HG03175 (cell line): ENCODE data around the gene MIB2.

Source experiments
- ATAC-seq: cut with Tn5 transposase; IDR thresholded peaks from one replicate; pipeline ENCODE4 v1.9.1; 2021; ENCODE audit warnings: mild to moderate bottlenecking, moderate library complexity; ENCODE audit not compliant: unreplicated experiment

Gene MIB2

DNA sequence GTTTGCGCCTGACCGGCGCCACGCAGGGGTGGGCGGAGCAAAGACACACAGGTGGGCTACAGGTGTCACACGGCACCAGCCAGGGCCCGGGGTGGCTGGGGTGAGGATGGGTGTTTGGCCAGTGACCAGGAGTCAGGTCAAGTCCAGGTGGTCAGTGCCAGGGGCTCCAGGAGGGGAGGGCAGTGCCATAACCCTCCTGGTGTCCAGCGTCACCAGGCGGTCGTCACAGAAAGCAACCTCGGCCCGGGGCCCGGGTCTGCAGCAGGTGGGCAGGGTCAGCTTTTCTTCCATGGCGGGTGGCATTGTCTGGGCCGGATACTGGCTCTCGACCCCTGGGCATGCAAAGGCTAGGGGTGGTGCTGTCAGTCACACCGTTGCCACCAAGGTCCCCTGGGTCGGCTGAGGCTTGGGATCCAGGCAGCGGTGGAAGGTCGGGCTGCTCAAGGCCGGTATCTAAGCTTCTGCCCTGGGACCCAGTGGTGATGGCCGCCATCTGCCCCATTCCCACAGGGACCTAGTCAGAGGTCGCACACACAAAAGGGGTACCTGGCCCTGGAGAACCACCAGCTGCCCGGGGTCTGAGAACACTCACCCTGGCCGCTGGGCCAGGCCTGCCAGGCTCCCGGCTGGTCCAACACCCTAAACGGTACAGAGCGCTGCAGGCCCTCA lies 17.1 kb upstream of the MIB2 start:
- ATAC-seq = no peak

DNA sequence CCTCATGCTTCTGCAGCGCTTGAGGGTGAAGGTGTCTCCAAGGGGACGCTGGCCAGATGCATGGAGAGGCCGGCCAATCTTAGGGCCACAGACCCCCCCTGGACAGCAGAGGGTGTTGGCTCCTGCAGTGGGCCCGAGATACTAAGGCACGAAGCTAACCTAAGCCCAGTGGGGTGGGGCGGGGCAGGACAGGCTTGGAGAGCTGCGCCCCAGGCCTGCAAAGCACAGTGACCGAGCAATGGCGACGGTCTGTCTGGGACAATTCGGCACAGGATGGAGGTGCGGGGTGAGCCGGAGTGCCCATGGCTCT lies 16.6 kb upstream of the MIB2 start:
- no peak for ATAC-seq

DNA sequence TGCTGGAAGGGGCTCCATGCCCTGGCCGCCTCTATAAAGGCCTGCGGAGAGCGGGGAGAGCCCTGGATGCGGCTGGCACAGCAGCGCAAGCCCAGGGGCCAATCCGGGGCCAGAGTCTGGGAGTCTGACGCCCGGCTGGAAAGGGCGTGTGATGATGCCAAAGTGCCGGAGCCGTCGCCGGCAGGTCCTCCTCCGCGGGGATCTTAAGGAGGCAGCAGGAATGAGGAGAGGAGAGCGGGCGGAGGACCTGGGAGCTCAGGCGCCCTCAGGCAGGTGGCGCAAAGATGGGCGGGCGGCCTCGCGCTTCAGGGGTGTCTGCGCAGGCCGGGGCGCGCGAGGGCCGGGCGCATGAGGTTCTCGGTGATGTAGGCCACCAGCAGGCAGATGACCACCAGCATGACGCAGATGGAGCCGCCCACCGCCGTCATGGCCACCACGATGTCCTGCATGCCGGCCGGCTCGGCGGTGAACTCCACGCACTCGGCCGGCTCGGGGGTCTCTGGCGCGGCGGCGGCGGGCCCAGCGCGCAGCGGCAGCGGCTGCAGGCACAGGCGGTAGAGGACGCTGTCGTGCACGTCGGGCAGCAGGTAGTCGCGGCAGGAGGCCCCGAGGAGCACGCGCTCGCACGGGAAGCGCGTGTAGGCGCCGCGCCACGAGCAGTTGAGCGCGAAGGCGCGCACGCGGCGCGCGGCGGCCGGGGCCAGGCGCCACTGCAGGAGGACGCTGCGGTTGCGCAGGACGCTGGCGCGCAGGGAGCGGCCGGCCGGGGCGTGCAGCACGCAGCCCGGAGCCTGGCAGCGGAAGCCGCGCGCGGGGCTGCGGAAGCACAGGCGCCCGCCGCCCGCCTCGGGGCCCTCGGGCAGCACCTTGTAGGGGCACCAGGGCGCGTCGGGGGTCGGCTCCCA lies 16.0 kb upstream of the MIB2 start:
- no peak for ATAC-seq

DNA sequence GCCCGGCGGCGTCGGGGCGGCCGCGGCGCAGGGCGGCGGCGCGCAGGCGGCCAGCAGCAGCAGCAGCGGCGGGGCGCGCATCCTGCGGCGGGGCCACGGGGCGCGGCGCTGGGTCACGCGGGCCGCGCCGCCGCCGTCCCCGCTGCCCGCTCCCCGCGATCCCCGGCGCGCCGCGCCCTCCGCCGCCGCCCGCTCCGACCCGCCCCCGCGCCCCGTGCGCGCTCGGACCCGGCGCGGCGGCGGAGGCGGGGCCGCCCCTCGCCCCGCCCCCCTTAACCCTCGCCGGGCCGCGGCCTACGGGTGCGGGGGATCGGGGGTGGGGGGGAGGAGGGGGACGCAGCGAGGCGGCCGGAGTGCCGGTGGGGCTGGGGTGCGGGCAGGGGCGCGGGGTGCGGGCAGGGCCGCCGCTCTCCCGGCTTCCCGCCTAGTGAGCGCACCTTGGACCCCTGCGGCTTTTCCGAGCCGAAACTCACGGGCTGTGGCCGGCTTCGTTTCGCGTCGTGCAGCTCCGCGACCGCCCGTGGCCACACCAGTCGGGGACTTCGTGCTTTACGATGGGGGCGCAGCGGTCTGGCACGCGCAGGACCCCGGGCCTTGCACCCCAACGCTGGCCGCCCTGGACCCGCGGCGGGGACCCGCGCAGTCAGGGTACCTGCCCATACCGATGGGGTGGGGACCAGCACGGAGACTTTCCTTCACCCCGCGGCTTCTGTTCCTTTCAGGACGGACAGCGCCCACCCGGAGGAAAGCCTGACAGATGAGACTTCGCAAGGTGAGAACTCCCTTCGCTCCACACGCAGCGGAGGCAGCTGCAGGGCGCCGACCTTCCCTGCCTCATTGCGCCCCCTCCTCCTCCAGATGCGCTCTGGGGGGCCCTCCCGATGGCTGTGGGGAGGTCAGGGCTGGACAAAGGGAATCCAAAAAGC lies 15.1 kb upstream of the MIB2 start, which contains the start of gene FNDC10:
FNDC10 (minus strand) TSS at position 201 of the 926 bp plus-strand sequence; CDS start at position 81, 120 bp downstream.
- no peak for ATAC-seq

DNA sequence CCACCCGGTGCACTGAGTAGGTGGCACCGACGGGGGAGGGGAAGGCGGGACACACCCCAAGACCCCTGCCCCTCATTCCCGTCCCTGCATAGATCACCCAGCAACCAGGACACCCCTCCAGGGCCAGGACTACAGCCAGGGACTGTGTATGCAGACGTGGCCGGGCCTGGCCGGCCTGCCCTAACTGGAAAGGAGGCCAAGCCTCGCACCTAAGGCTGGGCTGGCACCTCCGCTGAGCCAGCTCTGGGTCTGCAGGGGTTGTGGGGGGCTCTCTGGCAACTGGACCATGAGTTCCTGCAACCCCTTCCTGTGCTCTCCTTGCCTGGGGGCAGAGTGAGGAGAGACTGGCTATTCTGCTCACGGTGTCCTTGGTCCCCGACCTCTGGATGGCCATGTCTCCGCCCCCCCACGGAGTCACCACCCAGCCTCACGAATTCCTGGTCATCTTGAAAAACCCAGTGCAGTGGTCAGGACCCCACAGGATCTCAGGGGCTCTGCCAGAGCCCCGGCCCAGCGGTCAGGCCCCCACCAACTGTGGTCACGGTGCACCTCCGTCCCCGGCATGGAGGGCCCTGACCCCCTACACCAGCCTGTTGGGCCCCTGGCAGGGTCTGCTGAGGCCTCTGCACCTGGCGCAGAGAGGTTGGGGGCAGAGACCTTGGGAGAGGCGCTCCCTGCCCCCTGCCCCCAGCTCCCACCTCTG lies 14.3 kb upstream of the MIB2 start:
- ATAC-seq = no peak

DNA sequence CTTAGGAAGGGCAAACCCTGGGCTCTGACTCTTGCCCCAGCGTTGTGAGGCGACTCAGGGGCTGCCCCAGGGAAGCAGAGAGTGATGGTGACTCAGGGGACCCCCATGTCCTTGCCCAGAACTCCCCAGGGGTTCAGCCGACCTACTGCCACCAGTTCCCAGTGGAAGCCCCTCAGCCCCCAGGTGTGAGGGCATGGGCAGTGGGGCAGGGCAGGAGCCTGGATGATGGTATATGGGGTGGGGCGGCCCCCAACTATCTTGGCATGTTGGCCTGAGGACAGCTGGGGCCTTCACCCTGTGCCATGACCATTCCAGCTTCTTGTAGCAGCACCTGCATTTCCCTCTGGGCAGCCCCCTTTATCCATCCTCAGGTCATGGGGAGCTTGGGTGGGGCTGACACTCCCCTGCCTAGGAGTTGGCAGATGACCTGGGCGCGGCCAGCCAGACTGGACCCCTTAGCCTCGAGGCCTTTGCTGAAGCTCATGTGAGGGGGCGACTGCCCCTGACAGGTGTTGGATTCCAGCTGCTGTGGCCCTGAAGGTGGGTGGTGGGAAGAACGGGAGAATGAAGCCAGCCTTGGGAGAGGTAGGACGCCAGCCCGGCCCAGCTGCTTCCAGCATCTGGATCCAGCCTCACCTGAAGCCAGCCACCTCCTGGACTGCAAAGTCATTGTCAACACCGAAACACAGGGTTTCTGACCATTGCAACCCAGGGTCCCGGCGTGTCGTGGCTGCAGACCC lies 13.6 kb upstream of the MIB2 start:
- ATAC-seq = no peak

DNA sequence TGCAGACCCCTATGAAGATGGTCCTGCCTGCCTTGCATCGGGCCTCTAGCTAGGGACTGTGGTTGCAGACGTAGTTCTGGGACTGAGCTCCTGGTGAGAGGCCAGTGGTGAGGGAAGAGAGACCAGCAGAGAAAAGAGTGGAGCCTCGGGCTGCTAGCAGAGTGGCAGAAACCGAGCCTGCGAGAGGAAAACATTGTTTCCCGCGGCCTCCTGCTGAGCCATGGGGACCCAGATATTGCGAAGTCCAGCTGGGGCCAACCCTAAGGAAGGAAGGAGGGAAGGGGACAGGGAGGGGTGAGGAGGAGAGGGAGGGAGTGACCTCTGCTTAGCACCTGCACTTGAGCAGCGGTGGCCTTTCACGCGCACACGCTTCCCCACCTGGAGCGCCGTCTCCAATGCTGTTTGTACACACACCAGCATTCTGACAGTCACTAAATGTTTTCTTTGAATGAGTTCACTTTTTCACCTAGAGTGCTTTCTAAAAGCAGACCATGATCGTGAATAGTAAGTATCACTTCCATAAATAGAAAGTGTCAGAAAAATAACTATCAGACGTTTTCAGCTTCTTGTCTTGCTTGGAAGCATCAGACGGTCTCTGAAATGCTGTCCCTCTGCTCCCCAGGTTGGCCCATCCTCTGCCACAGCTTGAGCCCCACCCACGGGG lies 12.9 kb upstream of the MIB2 start:
- no peak for ATAC-seq

DNA sequence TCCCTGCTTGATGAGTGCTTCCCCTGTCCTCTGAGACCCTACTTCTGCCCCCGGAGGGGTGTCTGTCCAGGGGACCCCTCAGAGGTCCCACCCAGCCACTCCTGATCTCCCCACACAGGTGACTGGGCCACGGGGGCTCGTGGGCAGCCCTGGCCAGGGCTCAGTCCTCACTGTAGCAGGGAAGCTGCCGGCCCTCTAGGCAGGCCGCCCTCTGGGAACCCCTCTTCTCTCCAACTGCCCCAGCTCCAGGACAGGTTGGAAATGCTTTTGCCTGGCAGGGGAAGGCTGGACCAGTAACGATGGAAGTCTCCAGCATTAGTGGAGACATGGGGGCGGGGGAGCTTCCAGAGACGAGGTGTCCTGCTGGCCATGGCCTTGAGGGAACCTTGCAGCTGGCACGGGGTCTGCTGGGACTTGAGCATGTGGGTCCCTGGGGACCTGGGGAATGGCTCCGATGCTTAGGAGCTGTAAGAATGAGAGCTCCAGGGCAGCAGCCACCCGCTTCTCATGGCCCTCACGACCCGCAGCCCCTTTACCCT lies 12.3 kb upstream of the MIB2 start:
- ATAC-seq = no peak

DNA sequence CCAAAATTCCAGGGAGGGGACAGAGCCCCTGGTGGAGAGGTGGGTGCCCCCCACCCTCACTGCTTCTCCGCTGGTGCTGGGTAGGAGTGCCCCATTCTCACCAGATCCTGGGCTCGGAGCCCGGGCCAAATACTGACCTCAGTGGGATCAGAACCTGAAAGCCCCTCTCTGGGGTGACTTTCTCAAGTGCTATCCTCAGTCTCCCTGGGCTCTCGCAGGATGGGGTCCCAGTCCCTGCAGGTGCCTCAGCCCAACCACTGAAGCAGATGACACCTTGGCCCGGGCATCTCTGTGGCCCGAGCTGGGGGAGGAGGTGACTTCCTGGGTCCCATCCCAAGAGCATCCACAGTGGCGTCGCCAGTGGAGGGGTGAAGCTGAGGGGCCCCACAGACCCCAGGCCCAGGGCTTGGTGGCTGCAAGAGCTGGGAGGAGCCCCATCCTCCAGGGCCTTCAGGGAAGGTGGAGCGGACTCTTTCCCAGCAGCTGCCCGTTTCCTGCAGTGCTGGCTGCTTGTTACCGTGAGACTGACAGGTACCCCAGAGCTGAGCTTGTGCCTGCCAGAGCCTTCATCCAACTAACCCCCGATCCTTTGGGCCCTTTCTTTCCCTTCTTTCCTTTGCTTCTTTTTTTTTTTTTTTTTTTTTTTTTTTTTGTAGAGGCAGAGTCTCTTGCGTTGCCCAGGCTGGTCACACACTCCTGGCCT lies 11.5 kb upstream of the MIB2 start:
- ATAC-seq = no peak

DNA sequence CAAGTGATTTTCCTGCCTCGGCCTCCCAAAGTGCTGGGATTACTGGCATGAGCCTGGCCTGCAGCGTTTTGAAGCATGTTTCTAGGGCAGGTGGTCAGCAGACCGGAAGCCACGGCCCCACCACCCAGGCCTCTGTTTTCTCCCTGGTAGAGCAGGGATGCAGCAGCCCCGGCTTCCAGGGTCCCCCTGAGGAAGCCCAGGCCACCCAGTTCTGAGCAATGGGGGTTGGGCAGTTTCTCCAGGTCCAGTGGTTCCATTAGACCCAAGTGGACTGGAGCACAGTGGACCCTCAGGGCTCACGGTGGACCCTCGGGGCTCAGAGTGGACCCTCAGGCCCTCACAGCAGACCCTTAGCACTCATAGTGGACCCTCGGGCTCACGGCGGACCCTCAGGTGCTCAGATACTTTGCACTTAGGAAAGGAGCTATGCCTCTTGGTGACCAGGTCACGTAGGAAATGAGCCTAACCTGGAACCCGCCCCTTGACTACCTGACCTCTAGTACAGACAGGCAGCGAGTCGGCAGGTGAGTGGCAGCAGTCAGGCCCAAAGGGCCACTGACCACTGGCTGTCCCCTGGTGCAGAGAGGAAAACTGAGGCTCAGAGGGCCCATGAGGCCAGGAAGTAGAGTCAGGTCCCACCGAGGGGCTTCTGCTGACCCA lies 10.8 kb upstream of the MIB2 start:
- no peak for ATAC-seq

DNA sequence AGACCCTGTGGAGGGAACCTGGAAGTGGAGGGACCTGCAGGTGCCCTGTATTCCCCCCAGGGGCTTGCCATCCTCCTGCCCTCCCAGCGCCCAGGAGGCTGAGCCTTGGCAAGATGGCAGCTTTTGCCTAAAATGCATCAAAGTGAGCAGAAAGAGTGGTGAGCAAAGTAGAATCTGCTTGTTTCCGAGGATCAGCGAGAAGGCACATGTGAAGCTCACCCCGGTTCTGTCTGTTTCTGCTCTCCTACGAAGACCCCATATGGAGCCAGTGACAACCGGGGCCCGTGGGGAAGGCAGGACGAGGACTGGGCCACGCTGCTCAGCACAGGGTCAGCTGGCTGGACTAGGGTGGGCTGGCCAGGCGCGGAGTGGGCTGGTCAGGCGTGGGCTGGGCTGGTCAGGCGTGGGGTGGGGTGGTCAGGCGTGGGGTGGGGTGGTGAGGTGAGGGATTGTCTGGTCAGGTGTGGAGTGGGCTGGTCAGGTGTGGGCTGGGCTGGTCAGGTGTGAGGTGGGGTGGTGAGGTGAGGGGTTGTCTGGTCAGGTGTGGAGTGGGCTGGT lies 10.2 kb upstream of the MIB2 start:
- ATAC-seq = no peak

DNA sequence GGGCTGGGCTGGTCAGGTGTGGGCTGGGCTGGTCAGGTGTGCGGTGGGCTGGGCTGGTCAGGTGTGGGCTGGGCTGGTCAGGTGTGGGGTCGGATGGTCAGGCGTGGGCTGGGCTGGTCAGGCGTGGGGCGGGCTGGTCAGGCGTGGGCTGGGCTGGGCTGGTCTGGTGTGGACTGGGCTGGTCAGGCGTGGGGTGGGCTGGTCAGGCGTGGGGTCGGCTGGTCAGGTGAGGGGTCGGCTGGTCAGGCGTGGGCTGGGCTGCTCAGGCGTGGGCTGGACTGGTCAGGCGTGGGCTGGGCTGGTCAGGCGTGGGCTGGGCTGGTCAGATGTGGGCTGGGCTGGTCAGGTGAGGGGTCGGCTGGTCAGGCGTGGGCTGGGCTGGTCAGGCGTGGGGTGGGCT lies 9.6 kb upstream of the MIB2 start:
- no peak for ATAC-seq

DNA sequence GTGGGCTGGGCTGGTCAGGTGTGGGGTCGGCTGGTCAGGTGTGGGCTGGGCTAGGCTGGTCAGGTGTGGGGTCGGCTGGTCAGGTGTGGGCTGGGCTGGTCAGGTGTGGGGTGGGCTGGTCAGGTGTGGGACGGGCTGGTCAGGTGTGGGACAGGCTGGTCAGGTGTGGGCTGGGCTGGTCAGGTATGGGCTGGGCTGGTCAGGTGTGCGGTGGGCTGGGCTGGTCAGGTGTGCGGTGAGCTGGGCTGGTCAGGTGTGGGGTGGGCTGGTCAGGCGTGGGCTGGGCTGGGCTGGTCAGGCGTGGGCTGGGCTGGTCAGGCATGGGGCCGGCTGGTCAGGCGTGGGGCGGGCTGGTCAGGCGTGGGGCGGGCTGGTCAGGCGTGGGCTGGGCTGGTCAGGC lies 9.1 kb upstream of the MIB2 start:
- no peak for ATAC-seq

DNA sequence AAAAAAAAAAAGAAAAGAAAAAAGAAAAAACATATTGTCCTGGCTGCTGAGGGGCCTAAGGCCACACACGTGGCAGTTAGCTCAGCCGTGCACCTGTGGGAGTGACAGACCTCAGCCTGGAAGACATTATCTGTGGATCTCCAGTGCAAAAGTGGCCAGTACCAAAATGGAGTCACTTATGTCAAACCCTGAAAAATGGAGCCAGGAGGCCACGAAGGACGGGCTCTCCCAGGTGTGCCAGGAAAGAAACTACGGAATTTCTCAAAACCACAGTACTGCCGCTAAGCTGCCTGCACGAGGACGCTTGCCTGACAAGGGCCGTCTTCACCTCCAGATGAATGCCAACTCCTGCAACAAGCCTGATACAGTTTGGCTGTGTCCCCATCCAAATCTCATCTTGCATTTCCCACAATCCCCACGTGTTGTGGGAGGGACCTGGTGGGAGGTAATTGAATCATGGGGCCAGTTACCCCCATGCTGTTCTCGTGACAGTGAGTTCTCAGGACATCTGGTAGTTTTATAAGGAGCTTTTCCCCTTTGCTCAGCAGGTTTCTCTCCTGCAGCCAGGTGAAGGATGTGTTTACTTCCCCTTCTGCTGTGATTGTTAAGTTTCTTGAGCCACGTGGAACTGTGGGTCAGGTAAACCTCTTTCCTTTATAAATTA lies 5.3 kb upstream of the MIB2 start:
- no peak for ATAC-seq

DNA sequence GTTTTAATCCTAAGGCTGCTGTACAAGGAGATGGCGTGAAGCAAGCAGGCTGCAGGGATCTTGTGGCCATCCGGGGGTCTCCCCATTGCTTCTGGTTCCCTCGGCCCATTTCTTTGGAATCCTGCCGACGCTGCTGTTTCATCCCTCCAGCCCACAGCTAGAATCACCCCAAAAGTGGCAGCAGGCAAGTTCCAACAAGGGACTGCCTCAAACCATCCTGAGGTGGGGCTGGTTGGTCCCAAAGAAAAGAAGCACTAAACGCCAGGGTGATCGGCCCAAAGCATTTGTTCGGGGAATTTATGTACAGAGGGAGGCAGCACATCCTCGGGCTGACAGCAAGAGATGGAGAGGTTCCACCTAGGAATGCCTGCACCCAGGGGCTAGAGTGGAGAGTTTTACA lies 4.5 kb upstream of the MIB2 start:
- no peak for ATAC-seq

DNA sequence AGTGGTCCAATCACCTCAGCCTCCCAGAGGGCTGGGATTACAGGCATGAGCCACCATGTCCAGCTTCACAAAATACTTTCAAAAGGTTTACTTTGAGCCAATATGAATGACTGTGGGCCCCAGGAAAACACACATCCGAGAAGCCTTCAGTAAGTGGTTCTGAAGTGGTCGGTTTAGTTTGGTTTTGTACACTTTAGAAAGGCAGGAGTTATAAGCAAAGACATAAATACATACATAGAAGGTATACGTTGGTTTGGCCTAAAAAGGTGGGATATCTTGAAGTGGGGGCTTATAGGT lies 3.2 kb upstream of the MIB2 start:
- ATAC-seq = no peak

DNA sequence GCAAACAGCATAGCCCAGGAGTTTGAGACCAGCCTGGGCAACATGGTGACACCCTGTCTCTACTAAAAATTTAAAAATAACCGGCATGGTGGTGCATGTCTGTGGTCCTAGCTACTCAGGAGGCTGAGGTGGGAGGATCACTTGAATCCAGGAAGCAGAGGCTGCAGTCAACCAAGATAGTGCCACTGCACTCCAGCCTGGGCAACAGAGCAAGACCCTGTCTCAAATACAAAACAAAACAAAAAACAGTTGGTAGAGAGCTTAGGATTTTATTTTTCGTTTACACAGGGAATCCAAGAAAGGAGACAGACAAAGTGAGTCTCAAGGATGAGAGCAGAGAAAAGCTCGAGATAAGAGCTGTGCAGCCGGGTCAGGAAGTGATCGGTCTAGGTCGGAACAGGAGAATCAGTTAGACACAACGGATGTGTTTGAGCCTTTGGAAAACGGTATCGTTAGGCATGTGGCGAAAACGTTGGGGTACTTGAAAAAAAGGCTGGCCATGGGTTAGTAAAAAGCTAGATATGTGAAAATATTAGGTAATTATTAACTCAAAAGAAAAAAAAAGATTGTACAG lies 1.7 kb upstream of the MIB2 start:
- no peak for ATAC-seq
